HEK293 (cell line): ENCODE results near the gene ALOX5AP.
A peak's percentile ranks its signal among the peaks of the same experiment; 100 is the strongest.

Source experiments
- CTCF ChIA-PET: fragments of 350-600 bp; formaldehyde crosslinking; extraction: SDS; loops from one replicate; lab custom pipeline; 2021; ENCODE audit warnings: antibody characterized with exemption; lab: Yijun Ruan, JAX
- POLR2A ChIA-PET: fragments of 300-600 bp; formaldehyde crosslinking; extraction: SDS; loops from one replicate; lab custom pipeline; 2020; ENCODE audit warnings: antibody characterized with exemption, inconsistent platforms; lab: Yijun Ruan, JAX
- H3K27ac ChIP-seq: fragments of 200-500 bp; sonication (Bioruptor generic); 2 replicates; pipeline ENCODE4 v1.5.1; 2014; ENCODE audit warnings: low read depth, low read length, control low read depth, inconsistent platforms; ENCODE audit errors: extremely low read depth
- H3K36me3 ChIP-seq, 2 experiments: fragments of 200-500 bp in 1 of 2; sonication (Bioruptor generic) in 1 of 2; 1 replicate in 1 of 2; 2 replicates in 1 of 2; pipeline ENCODE4 v1.5.1; 2014 to 2017; ENCODE audit warnings: inconsistent platforms in 2 of 2, low read length in 2 of 2; ENCODE audit not compliant: control insufficient read depth in 2 of 2, insufficient read depth in 1 of 2
- H3K4me1 ChIP-seq: fragments of 200-500 bp; sonication (Bioruptor generic); 2 replicates; pipeline ENCODE4 v1.5.1; 2014; ENCODE audit warnings: mild to moderate bottlenecking, low read length, inconsistent platforms; ENCODE audit not compliant: control insufficient read depth, insufficient read depth
- H3K4me3 ChIP-seq: 2 replicates; pipeline ENCODE4 v1.5.1; 2011; ENCODE audit warnings: low read depth, mild to moderate bottlenecking, control low read depth, low read length, moderate library complexity
- H3K9me3 ChIP-seq: fragments of 200-500 bp; sonication (Bioruptor generic); 2 replicates; pipeline ENCODE4 v1.5.1; 2014; ENCODE audit warnings: low read depth, low read length, inconsistent platforms; ENCODE audit not compliant: control insufficient read depth, insufficient read depth
- KLF8 ChIP-seq: fragments of 450-650 bp; formaldehyde crosslinking; IDR thresholded peaks from 2 replicates; pipeline ENCODE4 v1.5.1; 2016; ENCODE audit warnings: missing biosample characterization, missing genetic modification characterization
- MEIS1 ChIP-seq: sonication (generic); formaldehyde crosslinking; IDR thresholded peaks from 2 replicates; pipeline ENCODE4 v1.8.1; 2022; ENCODE audit warnings: missing genetic modification reagents, mild to moderate bottlenecking, borderline replicate concordance
- OVOL3 ChIP-seq: fragments of 450-650 bp; formaldehyde crosslinking; IDR thresholded peaks from 2 replicates; pipeline ENCODE4 v1.5.1; 2016; ENCODE audit warnings: missing biosample characterization, missing genetic modification characterization
- SALL2 ChIP-seq: fragments of 450-650 bp; formaldehyde crosslinking; IDR thresholded peaks from 2 replicates; pipeline ENCODE4 v1.5.0; 2017; ENCODE audit warnings: missing biosample characterization, mild to moderate bottlenecking, missing genetic modification characterization, borderline replicate concordance
- TCF7L2 ChIP-seq: IDR thresholded peaks from 2 replicates; pipeline ENCODE4 v1.6.1; 2011; ENCODE audit warnings: low read depth, mild to moderate bottlenecking, inconsistent platforms, low read length, moderate library complexity, borderline replicate concordance
- ZFP41 ChIP-seq: fragments of 450-650 bp; formaldehyde crosslinking; IDR thresholded peaks from 2 replicates; pipeline ENCODE4 v1.5.1; 2016; ENCODE audit warnings: missing biosample characterization, missing genetic modification characterization, borderline replicate concordance
- ZNF138 ChIP-seq: fragments of 450-650 bp; formaldehyde crosslinking; IDR thresholded peaks from 2 replicates; pipeline ENCODE4 v1.5.1; 2016; ENCODE audit warnings: missing biosample characterization, missing genetic modification characterization, borderline replicate concordance
- ZNF394 ChIP-seq: fragments of 450-650 bp; formaldehyde crosslinking; IDR thresholded peaks from 2 replicates; pipeline ENCODE4 v1.5.1; 2016; ENCODE audit warnings: missing biosample characterization, missing genetic modification characterization, mild to moderate bottlenecking, moderate library complexity, borderline replicate concordance
- ZNF404 ChIP-seq: fragments of 450-650 bp; formaldehyde crosslinking; IDR thresholded peaks from 2 replicates; pipeline ENCODE4 v1.5.1; 2017; ENCODE audit warnings: missing biosample characterization, missing genetic modification characterization
- ZNF514 ChIP-seq: fragments of 450-650 bp; formaldehyde crosslinking; IDR thresholded peaks from 2 replicates; pipeline ENCODE4 v1.5.1; 2016; ENCODE audit warnings: missing biosample characterization, missing genetic modification characterization
- ZNF560 ChIP-seq: fragments of 450-650 bp; formaldehyde crosslinking; IDR thresholded peaks from 2 replicates; pipeline ENCODE4 v1.5.1; 2017; ENCODE audit warnings: missing biosample characterization, missing genetic modification characterization, borderline replicate concordance
- ZNF571 ChIP-seq: fragments of 450-650 bp; formaldehyde crosslinking; IDR thresholded peaks from 2 replicates; pipeline ENCODE4 v1.5.0; 2017; ENCODE audit warnings: missing biosample characterization, missing genetic modification characterization
- ZNF629 ChIP-seq: fragments of 450-650 bp; formaldehyde crosslinking; IDR thresholded peaks from 2 replicates; pipeline ENCODE4 v1.5.1; 2017; ENCODE audit warnings: missing biosample characterization, missing genetic modification characterization
- ZNF654 ChIP-seq: fragments of 450-650 bp; formaldehyde crosslinking; IDR thresholded peaks from 2 replicates; pipeline ENCODE4 v1.5.1; 2016; ENCODE audit warnings: low read depth, missing biosample characterization, missing genetic modification characterization
- ZNF707 ChIP-seq: fragments of 450-650 bp; formaldehyde crosslinking; IDR thresholded peaks from 2 replicates; pipeline ENCODE4 v1.5.1; 2016; ENCODE audit warnings: missing biosample characterization, missing genetic modification characterization
- TF ChIP-seq, protein P1 (sequence below): fragments of 450-650 bp; IDR thresholded peaks from 2 replicates; pipeline ENCODE4 v1.5.1; 2018; ENCODE audit warnings: missing biosample characterization, mild to moderate bottlenecking, missing genetic modification characterization
- TF ChIP-seq, protein P2 (sequence below): fragments of 450-650 bp; formaldehyde crosslinking; IDR thresholded peaks from 2 replicates; pipeline ENCODE4 v1.5.1; 2016; ENCODE audit warnings: missing biosample characterization, missing genetic modification characterization
- TF ChIP-seq, protein P3 (sequence below): fragments of 450-650 bp; formaldehyde crosslinking; IDR thresholded peaks from 2 replicates; pipeline ENCODE4 v1.5.1; 2016; ENCODE audit warnings: missing biosample characterization, missing genetic modification characterization
- TF ChIP-seq, protein P4 (sequence below): fragments of 450-650 bp; formaldehyde crosslinking; optimal IDR thresholded peaks from 2 replicates; pipeline ENCODE3; 2016; ENCODE audit warnings: missing biosample characterization, mild to moderate bottlenecking, missing genetic modification characterization

ALOX5AP gene

GRCh38 chr13:30711375-30711774 lies 24.0 kb upstream of the ALOX5AP start (continued):
- TF ChIP-seq, protein P1, sequence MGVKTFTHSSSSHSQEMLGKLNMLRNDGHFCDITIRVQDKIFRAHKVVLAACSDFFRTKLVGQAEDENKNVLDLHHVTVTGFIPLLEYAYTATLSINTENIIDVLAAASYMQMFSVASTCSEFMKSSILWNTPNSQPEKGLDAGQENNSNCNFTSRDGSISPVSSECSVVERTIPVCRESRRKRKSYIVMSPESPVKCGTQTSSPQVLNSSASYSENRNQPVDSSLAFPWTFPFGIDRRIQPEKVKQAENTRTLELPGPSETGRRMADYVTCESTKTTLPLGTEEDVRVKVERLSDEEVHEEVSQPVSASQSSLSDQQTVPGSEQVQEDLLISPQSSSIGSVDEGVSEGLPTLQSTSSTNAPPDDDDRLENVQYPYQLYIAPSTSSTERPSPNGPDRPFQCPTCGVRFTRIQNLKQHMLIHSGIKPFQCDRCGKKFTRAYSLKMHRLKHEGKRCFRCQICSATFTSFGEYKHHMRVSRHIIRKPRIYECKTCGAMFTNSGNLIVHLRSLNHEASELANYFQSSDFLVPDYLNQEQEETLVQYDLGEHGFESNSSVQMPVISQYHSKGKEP (tag by site-specific recombination): no peak
- TF ChIP-seq ZNF560 (tag by site-specific recombination) (no peak), TCF7L2 (no peak), OVOL3 (tag by site-specific recombination) (no peak), ZNF707 (tag by site-specific recombination) (no peak), ZNF571 (tag by site-specific recombination) (no peak), ZNF404 (no peak)
- TF ChIP-seq, all 188 proteins: peak for 0

- Histone ChIP-seq H3K27ac (no peak overlapping the region), H3K4me1 (no peaks in the 10 kb centered on the region), H3K4me3 (no peak overlapping the region), H3K36me3 (no peaks in the 10 kb centered on the region), H3K9me3 (no peaks in the 10 kb centered on the region)
- TF ChIP-seq ZNF394: peak; percentile 34; the same call in 1 of the 2 replicates
- TF ChIP-seq ZNF654 (tag by site-specific recombination): no peak
- ChIA-PET CTCF (no interaction called here), POLR2A (no interaction called here)
Measured at GRCh38 chr13:30711837-30712236, 23.5 kb upstream of the ALOX5AP start.

DNA sequence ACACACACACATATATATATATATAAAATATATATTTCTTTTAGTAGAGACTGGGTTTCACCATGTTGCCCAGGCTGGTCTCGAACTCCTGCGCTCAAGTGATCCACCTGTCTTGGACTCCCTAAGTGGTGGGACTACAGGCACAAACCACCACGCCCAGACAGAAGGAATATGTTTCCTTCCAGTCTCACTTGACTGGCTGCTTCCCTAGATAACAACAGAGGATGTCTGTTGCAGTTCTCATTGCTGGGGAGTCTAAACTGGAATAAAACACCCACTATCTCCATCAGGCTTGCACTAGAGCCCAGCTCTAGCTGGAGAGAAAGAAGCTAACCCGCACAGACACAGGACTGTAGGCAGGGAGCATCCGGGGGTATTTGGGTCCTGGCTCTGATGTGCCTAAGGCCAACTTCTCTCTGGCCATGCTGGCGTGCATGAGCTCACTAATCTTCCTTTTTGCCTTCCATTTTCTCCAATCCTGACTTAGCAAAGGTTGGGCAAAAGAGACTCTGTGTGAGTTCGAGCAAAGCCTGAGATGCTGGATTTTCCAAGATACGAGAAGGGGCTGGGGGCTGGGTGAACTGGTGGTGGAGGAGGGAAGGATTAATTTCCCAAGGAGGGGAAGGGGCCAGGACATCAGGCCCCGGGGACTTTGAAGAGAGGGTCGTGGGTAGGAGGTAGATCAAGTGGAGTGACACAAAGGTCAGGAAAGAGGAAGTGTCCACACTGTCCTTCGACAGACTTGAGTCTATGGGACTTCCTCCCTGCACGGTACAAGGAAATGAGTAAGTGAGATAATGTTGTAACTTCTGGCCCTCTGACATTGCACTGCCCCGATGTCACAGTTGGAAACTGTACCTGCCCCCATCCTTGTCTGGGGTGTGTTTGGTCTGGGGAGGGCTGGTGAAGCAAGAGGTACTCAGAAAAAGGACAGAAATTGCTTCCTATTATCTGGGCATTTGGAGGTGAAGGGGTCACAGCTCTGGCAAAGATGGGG lies 22.5 kb upstream of the ALOX5AP start:
- Histone ChIP-seq H3K27ac (no peak overlapping the region), H3K36me3 (no peaks in the 10 kb centered on the region), H3K4me1 (no peaks in the 10 kb centered on the region), H3K9me3 (no peaks in the 10 kb centered on the region), H3K4me3 (no peak overlapping the region)
- ChIA-PET POLR2A (no interaction called here), CTCF (no interaction called here)
- TF ChIP-seq, protein P2, sequence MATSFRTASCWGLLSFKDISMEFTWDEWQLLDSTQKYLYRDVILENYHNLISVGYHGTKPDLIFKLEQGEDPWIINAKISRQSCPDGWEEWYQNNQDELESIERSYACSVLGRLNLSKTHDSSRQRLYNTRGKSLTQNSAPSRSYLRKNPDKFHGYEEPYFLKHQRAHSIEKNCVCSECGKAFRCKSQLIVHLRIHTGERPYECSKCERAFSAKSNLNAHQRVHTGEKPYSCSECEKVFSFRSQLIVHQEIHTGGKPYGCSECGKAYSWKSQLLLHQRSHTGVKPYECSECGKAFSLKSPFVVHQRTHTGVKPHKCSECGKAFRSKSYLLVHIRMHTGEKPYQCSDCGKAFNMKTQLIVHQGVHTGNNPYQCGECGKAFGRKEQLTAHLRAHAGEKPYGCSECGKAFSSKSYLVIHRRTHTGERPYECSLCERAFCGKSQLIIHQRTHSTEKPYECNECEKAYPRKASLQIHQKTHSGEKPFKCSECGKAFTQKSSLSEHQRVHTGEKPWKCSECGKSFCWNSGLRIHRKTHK: no peak
- TF ChIP-seq ZNF629 (tag by site-specific recombination) (no peak), ZNF138 (tag by site-specific recombination) (no peak), ZFP41 (no peak), ZNF514 (tag by site-specific recombination) (no peak), SALL2 (tag by site-specific recombination) (no peak), MEIS1 (no peak), KLF8 (tag by site-specific recombination) (no peak)
- TF ChIP-seq, protein P3, sequence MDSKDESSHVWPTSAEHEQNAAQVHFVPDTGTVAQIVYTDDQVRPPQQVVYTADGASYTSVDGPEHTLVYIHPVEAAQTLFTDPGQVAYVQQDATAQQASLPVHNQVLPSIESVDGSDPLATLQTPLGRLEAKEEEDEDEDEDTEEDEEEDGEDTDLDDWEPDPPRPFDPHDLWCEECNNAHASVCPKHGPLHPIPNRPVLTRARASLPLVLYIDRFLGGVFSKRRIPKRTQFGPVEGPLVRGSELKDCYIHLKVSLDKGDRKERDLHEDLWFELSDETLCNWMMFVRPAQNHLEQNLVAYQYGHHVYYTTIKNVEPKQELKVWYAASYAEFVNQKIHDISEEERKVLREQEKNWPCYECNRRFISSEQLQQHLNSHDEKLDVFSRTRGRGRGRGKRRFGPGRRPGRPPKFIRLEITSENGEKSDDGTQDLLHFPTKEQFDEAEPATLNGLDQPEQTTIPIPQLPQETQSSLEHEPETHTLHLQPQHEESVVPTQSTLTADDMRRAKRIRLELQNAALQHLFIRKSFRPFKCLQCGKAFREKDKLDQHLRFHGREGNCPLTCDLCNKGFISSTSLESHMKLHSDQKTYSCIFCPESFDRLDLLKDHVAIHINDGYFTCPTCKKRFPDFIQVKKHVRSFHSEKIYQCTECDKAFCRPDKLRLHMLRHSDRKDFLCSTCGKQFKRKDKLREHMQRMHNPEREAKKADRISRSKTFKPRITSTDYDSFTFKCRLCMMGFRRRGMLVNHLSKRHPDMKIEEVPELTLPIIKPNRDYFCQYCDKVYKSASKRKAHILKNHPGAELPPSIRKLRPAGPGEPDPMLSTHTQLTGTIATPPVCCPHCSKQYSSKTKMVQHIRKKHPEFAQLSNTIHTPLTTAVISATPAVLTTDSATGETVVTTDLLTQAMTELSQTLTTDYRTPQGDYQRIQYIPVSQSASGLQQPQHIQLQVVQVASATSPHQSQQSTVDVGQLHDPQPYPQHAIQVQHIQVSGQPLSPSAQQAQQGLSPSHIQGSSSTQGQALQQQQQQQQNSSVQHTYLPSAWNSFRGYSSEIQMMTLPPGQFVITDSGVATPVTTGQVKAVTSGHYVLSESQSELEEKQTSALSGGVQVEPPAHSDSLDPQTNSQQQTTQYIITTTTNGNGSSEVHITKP (tag by site-specific recombination): no peak
- TF ChIP-seq, protein P4, sequence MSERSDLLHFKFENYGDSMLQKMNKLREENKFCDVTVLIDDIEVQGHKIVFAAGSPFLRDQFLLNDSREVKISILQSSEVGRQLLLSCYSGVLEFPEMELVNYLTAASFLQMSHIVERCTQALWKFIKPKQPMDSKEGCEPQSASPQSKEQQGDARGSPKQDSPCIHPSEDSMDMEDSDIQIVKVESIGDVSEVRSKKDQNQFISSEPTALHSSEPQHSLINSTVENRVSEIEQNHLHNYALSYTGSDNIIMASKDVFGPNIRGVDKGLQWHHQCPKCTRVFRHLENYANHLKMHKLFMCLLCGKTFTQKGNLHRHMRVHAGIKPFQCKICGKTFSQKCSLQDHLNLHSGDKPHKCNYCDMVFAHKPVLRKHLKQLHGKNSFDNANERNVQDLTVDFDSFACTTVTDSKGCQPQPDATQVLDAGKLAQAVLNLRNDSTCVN (tag by site-specific recombination): no peak
